Measurements from ENCODE around the gene TMC6. TPM values are rescaled to one million over a fixed set of nuclear protein-coding genes. Genes with fewer than 3 reads are reported as not detected.
"Not testable (repeated sequence)": the region's sequence is repeated elsewhere in the genome, so short reads cannot be mapped to it uniquely, and the experiment has no call there.

The TMC6 gene
- total RNA-seq, 3 donors from 2014 or later: 53.8 to 108 (median 105) TPM

- peak in 1 of 3 donors; percentile 49 for DNase-seq
- TF ChIP-seq CTCF (IDR thresholded peaks at IDR 0.05): no peak
- Histone ChIP-seq H3K4me3 (no peak overlapping the region), H3K36me3 (ENCODE audit: low read depth) (no peaks in the 10 kb centered on the region), H3K9me3 (no peaks in the 10 kb centered on the region), H3K4me1 (ENCODE audit: low read depth) (peaks cover 60% of the 10 kb centered on the region)
- no peak for ATAC-seq
- intact Hi-C loops (cut with DNase I, micrococcal nuclease): no loop called here
These were observed 13.0 kb upstream of the TMC6 start for GRCh38 chr17:78141437-78142118.

- peak; percentile 98 to 99 (median 98) for DNase-seq
- Histone ChIP-seq H3K36me3 (ENCODE audit: low read depth) (no peaks in the 10 kb centered on the region), H3K4me3 (no peak overlapping the region), H3K4me1 (ENCODE audit: low read depth) (peaks cover 52% of the 10 kb centered on the region), H3K9me3 (no peaks in the 10 kb centered on the region)
- intact Hi-C loops (cut with DNase I, micrococcal nuclease): no loop called here
- TF ChIP-seq CTCF (IDR thresholded peaks at IDR 0.05): no peak
- peak; percentile 82 for ATAC-seq
These were observed 11.9 kb upstream of the TMC6 start for GRCh38 chr17:78140169-78141051.

GRCh38 chr17:78139861-78140168, 11.3 kb upstream of the TMC6 start:
- ATAC-seq; intact Hi-C loops (cut with DNase I, micrococcal nuclease); DNase-seq: not testable (repeated sequence)

GRCh38 chr17:78138204-78139060, 9.9 kb upstream of the TMC6 start:
- DNase-seq (no peak), ATAC-seq (no peak)
- no peak for TF ChIP-seq CTCF (IDR thresholded peaks at IDR 0.05)
- intact Hi-C loops (cut with DNase I, micrococcal nuclease): no loop called here
- Histone ChIP-seq H3K9me3 (no peaks in the 10 kb centered on the region), H3K4me3 (no peak overlapping the region), H3K4me1 (ENCODE audit: low read depth) (peaks cover 36% of the 10 kb centered on the region), H3K36me3 (ENCODE audit: low read depth) (no peaks in the 10 kb centered on the region)

More at GRCh38 chr17:78139861-78140168, 11.3 kb upstream of the TMC6 start:
- not testable (repeated sequence) for H3K36me3 ChIP-seq (ENCODE audit: low read depth); H3K9me3 ChIP-seq; H3K4me3 ChIP-seq
- H3K4me1 ChIP-seq (ENCODE audit: low read depth): peaks cover 46% of the 10 kb centered on the region

- no peak for TF ChIP-seq CTCF (IDR thresholded peaks at IDR 0.05)
- ATAC-seq (no peak), DNase-seq (peak in 2 of 3 donors; percentile 60 to 76)
- Histone ChIP-seq H3K4me3 (no peak overlapping the region), H3K36me3 (ENCODE audit: low read depth) (no peaks in the 10 kb centered on the region), H3K4me1 (ENCODE audit: low read depth) (peaks cover 43% of the 10 kb centered on the region), H3K9me3 (no peaks in the 10 kb centered on the region)
- intact Hi-C loops (cut with DNase I, micrococcal nuclease): no loop called here
These were observed 9.0 kb upstream of the TMC6 start for GRCh38 chr17:78137392-78138203.

Measured in mucosa of descending colon (tissue), 3 donors.